ENCODE results near the gene TMTC2.

GRCh38 chr12:83082690-83083276 is 396.1 kb downstream of the TMTC2 start:
- TF ChIP-seq ZNF274 (IDR thresholded peaks at IDR 0.05; ENCODE audit: low read depth, low read length) (no peak), YY1 (IDR thresholded peaks at IDR 0.05; ENCODE audit: insufficient read depth, insufficient read length) (no peak)
